Trophoblast cell (in vitro differentiated cells and primary cell): Measurements from ENCODE around the gene SMAD9.

Experiments
- DNase-seq, 2 donors: peaks; one replicate each; pipeline ENCODE4 v3.0.0-alpha.2; 2016
- H2AFZ ChIP-seq: 2 replicates; pipeline ENCODE4 v1.6.1; 2013; ENCODE audit warnings: low read length, moderate library complexity, mild to moderate bottlenecking; ENCODE audit not compliant: insufficient read depth, poor library complexity
- H2AK5ac ChIP-seq: 2 replicates; pipeline ENCODE4 v1.6.1; 2013; ENCODE audit warnings: mild to moderate bottlenecking, low read length
- H2BK120ac ChIP-seq: 2 replicates; pipeline ENCODE4 v1.6.1; 2013; ENCODE audit warnings: low read length, mild to moderate bottlenecking, moderate library complexity; ENCODE audit not compliant: insufficient read depth, poor library complexity
- H2BK12ac ChIP-seq: 2 replicates; pipeline ENCODE4 v1.6.1; 2013; ENCODE audit warnings: mild to moderate bottlenecking, low read length, moderate library complexity
- H2BK5ac ChIP-seq: 2 replicates; pipeline ENCODE4 v1.6.1; 2013; ENCODE audit warnings: low read length, low read depth, moderate library complexity, mild to moderate bottlenecking; ENCODE audit not compliant: poor library complexity
- H3K14ac ChIP-seq: 2 replicates; pipeline ENCODE4 v1.6.1; 2013; ENCODE audit warnings: mild to moderate bottlenecking, low read length
- H3K18ac ChIP-seq: 2 replicates; pipeline ENCODE4 v1.6.1; 2013; ENCODE audit warnings: mild to moderate bottlenecking, low read length
- H3K23ac ChIP-seq: 2 replicates; pipeline ENCODE4 v1.6.1; 2013; ENCODE audit warnings: low read length
- H3K27ac ChIP-seq: 2 replicates; pipeline ENCODE4 v1.5.1; 2013; ENCODE audit warnings: low read depth, mild to moderate bottlenecking, inconsistent platforms, low read length, moderate library complexity
- H3K27me3 ChIP-seq: 2 replicates; pipeline ENCODE4 v1.6.1; 2013; ENCODE audit warnings: inconsistent platforms, mild to moderate bottlenecking, low read length, moderate library complexity; ENCODE audit not compliant: insufficient read depth
- H3K36me3 ChIP-seq, 2 experiments: 1 replicate in 1 of 2; 2 replicates in 1 of 2; pipeline ENCODE4 v1.6.1; 2013; ENCODE audit warnings: low read length in 2 of 2, mild to moderate bottlenecking in 2 of 2, moderate library complexity in 1 of 2; ENCODE audit not compliant: insufficient read depth in 2 of 2, control insufficient read depth in 1 of 2
- H3K4ac ChIP-seq: 2 replicates; pipeline ENCODE4 v1.6.1; 2013; ENCODE audit warnings: low read depth, mild to moderate bottlenecking, low read length, moderate library complexity
- H3K4me1 ChIP-seq, 2 experiments: 1 replicate in 1 of 2; 2 replicates in 1 of 2; pipeline ENCODE4 v1.6.1; 2013; ENCODE audit warnings: low read length in 2 of 2, mild to moderate bottlenecking in 2 of 2, moderate library complexity in 1 of 2; ENCODE audit not compliant: insufficient read depth in 2 of 2, control insufficient read depth in 1 of 2
- H3K4me2 ChIP-seq: 2 replicates; pipeline ENCODE4 v1.6.1; 2013; ENCODE audit warnings: inconsistent platforms, mild to moderate bottlenecking, low read length, moderate library complexity
- H3K4me3 ChIP-seq: 2 replicates; pipeline ENCODE4 v1.5.1; 2013; ENCODE audit warnings: mild to moderate bottlenecking, low read depth, low read length, inconsistent platforms
- H3K79me1 ChIP-seq: one replicate; pipeline ENCODE4 v1.6.1; 2013; ENCODE audit warnings: low read length
- H3K79me2 ChIP-seq: 2 replicates; pipeline ENCODE4 v1.6.1; 2013; ENCODE audit warnings: low read length, mild to moderate bottlenecking; ENCODE audit not compliant: control insufficient read depth, insufficient read depth, poor library complexity
- H3K9ac ChIP-seq: 2 replicates; pipeline ENCODE4 v1.6.1; 2013; ENCODE audit warnings: mild to moderate bottlenecking, low read length
- H3K9me3 ChIP-seq: 2 replicates; pipeline ENCODE4 v1.6.1; 2013; ENCODE audit warnings: low read depth, mild to moderate bottlenecking, control low read depth, inconsistent platforms, low read length; ENCODE audit not compliant: insufficient read depth
- H4K12ac ChIP-seq: 2 replicates; pipeline ENCODE4 v1.6.1; 2013; ENCODE audit warnings: low read depth, mild to moderate bottlenecking, low read length, moderate library complexity
- H4K8ac ChIP-seq: 2 replicates; pipeline ENCODE4 v1.6.1; 2013; ENCODE audit warnings: low read depth, mild to moderate bottlenecking, low read length, moderate library complexity
- H4K91ac ChIP-seq: one replicate; pipeline ENCODE4 v1.6.1; 2013; ENCODE audit warnings: low read depth, mild to moderate bottlenecking, low read length, moderate library complexity
- WGBS: extraction: QIAGEN DNeasy Blood & Tissue Kit; methylation state at CpG from one replicate; pipeline ENCODE4 v1.1.7; 2013; ENCODE audit warnings: missing lambda C conversion rate; ENCODE audit not compliant: insufficient read length, insufficient coverage; ENCODE audit errors: extremely low coverage; 5-methylcytosine and 5-hydroxymethylcytosine counted together

SMAD9 gene

DNA sequence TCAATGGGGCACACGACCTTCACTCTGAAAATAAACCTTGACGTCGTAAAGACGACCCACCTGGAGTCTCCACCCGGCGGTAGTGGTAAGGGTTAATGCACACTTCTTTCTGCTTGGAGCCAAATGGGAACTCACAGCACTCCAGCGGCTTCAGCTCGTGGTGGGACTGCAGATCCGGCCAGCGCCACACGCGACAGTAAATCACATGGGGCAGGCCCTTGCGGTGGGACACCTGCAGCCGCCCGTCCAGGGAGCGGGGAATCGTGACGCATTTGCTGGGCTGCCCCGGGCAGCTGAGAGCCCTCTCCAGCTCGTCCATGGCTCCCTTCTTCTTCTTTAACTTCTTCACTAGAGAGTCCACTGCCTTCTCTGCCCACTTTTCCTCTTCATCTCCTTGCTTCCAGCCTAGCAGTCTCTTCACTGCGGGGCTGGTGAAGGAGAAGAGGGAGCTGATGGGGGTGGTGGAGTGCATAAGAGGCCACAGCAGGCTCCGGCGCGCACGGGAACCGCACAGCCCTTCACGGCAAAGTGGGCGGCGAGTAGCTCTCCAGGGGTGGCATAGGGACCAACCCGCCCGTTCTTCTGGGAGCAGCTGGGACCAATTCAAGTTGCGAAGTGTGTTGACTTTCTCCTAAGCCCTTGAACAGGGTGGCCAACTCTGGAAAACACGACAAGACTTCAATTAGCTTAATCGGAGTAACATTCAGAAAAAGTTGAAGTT is 40.7 kb downstream of the SMAD9 start:
- H3K18ac ChIP-seq: no peak overlapping the region
- H4K8ac ChIP-seq: no peak overlapping the region
- H3K9me3 ChIP-seq: no peaks in the 10 kb centered on the region
- no peak overlapping the region for H2AK5ac ChIP-seq
- H3K9ac ChIP-seq: no peak overlapping the region
- H2BK5ac ChIP-seq: no peak overlapping the region
- H3K23ac ChIP-seq: no peak overlapping the region
- H2BK120ac ChIP-seq: no peak overlapping the region
- no peak overlapping the region for H3K27ac ChIP-seq
- H4K91ac ChIP-seq: no peak overlapping the region
- no peak overlapping the region for H2AFZ ChIP-seq
- peaks cover 7 to 17% of the 10 kb centered on the region in 2 experiments for H3K36me3 ChIP-seq
- no peak overlapping the region for H3K14ac ChIP-seq
- no CpG with 5 or more reads among the region's 34 CpGs for WGBS
- H2BK12ac ChIP-seq: no peak overlapping the region
- H3K4ac ChIP-seq: no peak overlapping the region
- no peak overlapping the region for H3K4me2 ChIP-seq
- no peaks in the 10 kb centered on the region for H3K4me1 ChIP-seq
- DNase-seq: no peak
- no peaks in the 10 kb centered on the region for H3K79me2 ChIP-seq
- H3K4me3 ChIP-seq: no peak overlapping the region
- no peaks in the 10 kb centered on the region for H3K79me1 ChIP-seq
- no peaks in the 10 kb centered on the region for H3K27me3 ChIP-seq
- no peak overlapping the region for H4K12ac ChIP-seq

GRCh38 chr13:36875961-36876360 is 44.1 kb downstream of the SMAD9 start:
- no peak overlapping the region for H3K18ac ChIP-seq
- H4K12ac ChIP-seq: no peak overlapping the region
- no peak overlapping the region for H4K91ac ChIP-seq
- peaks cover 10 to 29% of the 10 kb centered on the region in 2 experiments for H3K36me3 ChIP-seq
- H3K79me2 ChIP-seq: no peaks in the 10 kb centered on the region
- H3K23ac ChIP-seq: no peak overlapping the region
- no peak overlapping the region for H3K4me2 ChIP-seq
- H2BK12ac ChIP-seq: no peak overlapping the region
- no peak overlapping the region for H2AK5ac ChIP-seq
- H3K4ac ChIP-seq: no peak overlapping the region
- no peaks in the 10 kb centered on the region for H3K9me3 ChIP-seq
- DNase-seq: no peak
- no peak overlapping the region for H2BK5ac ChIP-seq
- no peaks in the 10 kb centered on the region for H3K79me1 ChIP-seq
- no CpG with 5 or more reads among the region's 4 CpGs for WGBS
- H3K4me1 ChIP-seq: no peaks in the 10 kb centered on the region
- no peak overlapping the region for H3K27ac ChIP-seq
- H3K14ac ChIP-seq: no peak overlapping the region
- no peak overlapping the region for H3K9ac ChIP-seq
- no peak overlapping the region for H3K4me3 ChIP-seq
- H4K8ac ChIP-seq: no peak overlapping the region
- no peak overlapping the region for H2AFZ ChIP-seq
- H2BK120ac ChIP-seq: no peak overlapping the region
- no peaks in the 10 kb centered on the region for H3K27me3 ChIP-seq

- no peak overlapping the region for H3K14ac ChIP-seq
- no peak overlapping the region for H4K12ac ChIP-seq
- no peak overlapping the region for H2BK120ac ChIP-seq
- no peak overlapping the region for H3K27ac ChIP-seq
- no peaks in the 10 kb centered on the region for H3K27me3 ChIP-seq
- H3K4me1 ChIP-seq: no peaks in the 10 kb centered on the region
- H3K79me1 ChIP-seq: no peaks in the 10 kb centered on the region
- no peak overlapping the region for H3K9ac ChIP-seq
- DNase-seq: no peak
- no peak overlapping the region for H4K8ac ChIP-seq
- no peaks in the 10 kb centered on the region for H3K79me2 ChIP-seq
- WGBS: no CpG with 5 or more reads among the region's 4 CpGs
- no peak overlapping the region for H2BK5ac ChIP-seq
- no peak overlapping the region for H4K91ac ChIP-seq
- H2AFZ ChIP-seq: no peak overlapping the region
- H3K4me2 ChIP-seq: no peak overlapping the region
- H3K4me3 ChIP-seq: no peak overlapping the region
- H3K36me3 ChIP-seq: peaks cover 10 to 33% of the 10 kb centered on the region in 2 experiments
- H3K4ac ChIP-seq: no peak overlapping the region
- H3K23ac ChIP-seq: no peak overlapping the region
- no peak overlapping the region for H2BK12ac ChIP-seq
- H3K9me3 ChIP-seq: no peaks in the 10 kb centered on the region
- H2AK5ac ChIP-seq: no peak overlapping the region
- H3K18ac ChIP-seq: no peak overlapping the region
These were observed 44.6 kb downstream of the SMAD9 start for GRCh38 chr13:36875431-36875830.

GRCh38 chr13:36872621-36873020 is 47.4 kb downstream of the SMAD9 start:
- Histone ChIP-seq H2AFZ (no peak overlapping the region), H4K8ac (no peak overlapping the region), H2BK120ac (no peak overlapping the region), H4K91ac (no peak overlapping the region), H3K9me3 (no peaks in the 10 kb centered on the region), H3K79me1 (no peaks in the 10 kb centered on the region), H3K23ac (no peak overlapping the region), H3K9ac (no peak overlapping the region), H2BK12ac (no peak overlapping the region), H2BK5ac (no peak overlapping the region), H3K79me2 (no peaks in the 10 kb centered on the region), H3K4ac (no peak overlapping the region), H3K18ac (no peak overlapping the region), H2AK5ac (no peak overlapping the region), H3K14ac (no peak overlapping the region), H3K36me3 (peaks cover 3 to 20% of the 10 kb centered on the region in 2 experiments), H3K4me2 (no peak overlapping the region), H3K4me1 (no peaks in the 10 kb centered on the region), H3K4me3 (no peak overlapping the region), H4K12ac (no peak overlapping the region), H3K27me3 (no peaks in the 10 kb centered on the region), H3K27ac (no peak overlapping the region)
- DNase-seq: no peak
- WGBS: no CpG with 5 or more reads among the region's 10 CpGs
